CD4-positive, alpha-beta T cell treated with Interferon gamma for 1 hour (primary cell): ENCODE results near the gene S100A8.
"Not testable (repeated sequence)": the region's sequence is repeated elsewhere in the genome, so short reads cannot be mapped to it uniquely, and the experiment has no call there.

Experiments
- DNase-seq: peaks from one replicate; pipeline ENCODE4 v3.0.0-alpha.2; 2020

Gene S100A8

GRCh38 chr1:153415850-153416570, 25.1 kb upstream of the S100A8 start, which contains the start of gene S100A7A:
Gene S100A7A, plus strand, starts transcription at chr1:153416520. Its CDS starts 1,563 bp downstream, at chr1:153418083.
- DNase-seq: no peak

DNA sequence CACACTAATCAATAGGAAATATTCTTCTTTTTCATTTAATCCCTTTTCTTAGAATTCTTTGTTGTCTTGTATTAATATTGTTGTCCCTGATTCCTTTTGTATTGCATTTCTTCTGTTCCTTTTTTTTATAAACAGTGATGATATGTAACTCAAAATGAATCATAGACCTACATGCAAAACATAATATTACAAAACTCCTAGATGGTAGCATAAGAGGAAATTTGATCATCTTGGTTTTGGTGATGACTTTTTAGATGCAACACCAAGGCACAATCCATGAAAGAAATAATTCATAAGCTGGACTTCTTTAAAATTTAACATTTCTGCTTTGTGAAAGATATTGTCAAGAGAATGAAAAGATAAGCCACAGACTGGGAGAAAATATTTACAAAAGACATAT, 23.1 kb upstream of the S100A8 start:
- DNase-seq: not testable (repeated sequence)

DNA sequence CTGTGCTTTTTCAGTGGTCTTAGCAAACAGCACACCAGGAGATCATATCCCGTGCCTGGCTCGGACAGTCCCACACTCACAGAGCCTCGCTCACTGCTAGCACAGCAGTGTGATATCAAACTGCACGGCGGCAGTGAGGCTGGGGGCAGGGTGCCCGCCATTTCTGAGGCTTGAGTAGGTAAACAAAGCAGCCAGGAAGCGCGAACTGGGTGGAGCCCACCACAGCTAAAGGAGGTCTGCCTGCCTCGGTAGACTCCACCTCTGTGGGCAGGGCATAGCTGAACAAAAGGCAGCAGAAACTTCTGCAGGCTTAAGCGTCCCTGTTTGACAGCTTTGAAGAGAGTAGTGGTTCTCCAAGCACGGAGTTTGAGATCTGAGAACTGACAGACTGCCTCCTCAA, 16.4 kb upstream of the S100A8 start:
- DNase-seq: not testable (repeated sequence)

DNA sequence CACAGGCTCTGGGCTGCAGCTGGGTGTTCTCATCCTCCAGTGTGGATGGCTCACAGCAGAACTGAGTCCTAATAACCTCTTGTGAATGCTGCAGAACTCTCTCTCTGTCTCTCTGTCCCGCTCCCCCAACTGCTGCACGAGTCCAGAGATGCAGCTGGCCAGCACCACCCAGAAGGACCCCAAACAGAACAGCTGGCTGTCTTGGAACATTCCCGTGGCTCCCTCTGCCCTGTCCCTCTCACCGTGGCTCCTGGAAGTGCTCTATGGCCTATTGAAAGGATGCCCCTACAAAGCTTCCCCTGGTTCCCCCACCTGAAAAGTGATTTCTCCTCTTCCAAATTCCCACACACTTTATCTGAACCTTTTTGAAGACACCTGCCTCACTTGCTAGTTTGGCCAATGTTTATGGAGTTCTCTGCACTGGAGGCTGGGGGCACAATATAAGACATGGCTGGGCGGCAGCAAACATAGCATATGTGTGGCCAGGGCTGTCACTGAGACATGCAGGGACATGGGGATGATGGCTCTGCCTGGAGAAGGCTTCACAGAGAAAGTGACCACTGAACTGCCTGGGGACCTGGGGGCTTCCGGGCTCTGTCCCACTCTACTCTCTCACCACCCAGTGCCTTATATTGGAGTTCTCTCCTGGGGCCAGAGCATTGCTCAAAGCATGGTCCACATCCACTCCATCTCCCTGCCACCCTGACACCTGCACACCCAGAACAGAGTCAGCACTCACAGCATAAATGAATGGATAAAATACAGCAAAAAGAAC, 15.1 kb upstream of the S100A8 start:
- DNase-seq: not testable (repeated sequence)

- peak; percentile 48 for DNase-seq
These were observed 13.9 kb upstream of the S100A8 start for GRCh38 chr1:153404768-153405167.

GRCh38 chr1:153404086-153404635, 13.3 kb upstream of the S100A8 start:
- no peak for DNase-seq

DNA sequence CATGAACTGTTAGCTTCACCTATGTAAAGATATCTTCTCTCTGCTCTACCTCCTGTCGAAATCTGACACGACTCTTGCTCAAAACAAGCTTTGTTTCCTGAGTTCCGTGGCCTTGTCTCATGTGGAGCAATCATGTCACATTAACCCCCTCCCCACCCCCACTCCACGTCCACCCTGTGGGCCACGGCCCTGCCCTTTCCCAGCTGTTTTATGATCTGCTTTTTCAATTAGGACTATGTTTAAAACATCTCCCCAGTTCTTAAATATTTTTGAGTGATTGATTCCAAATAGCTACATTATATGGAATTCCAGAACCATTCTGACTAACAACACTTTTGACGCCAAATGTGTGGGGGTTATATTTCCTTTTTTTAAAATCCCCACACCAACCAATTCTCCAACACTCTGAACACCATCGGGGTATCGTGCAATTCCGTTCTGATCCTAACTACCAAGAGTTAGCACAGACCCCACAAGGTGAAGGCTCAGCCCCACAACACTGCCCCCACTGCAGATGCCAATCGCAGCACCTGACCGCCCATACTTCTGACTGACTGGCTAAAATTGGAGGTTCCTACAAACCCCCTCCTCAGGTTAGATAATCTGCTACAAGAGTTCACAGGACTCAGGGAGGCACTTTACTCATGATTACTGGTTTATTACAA, 12.7 kb upstream of the S100A8 start:
- DNase-seq: no peak

GRCh38 chr1:153402226-153402625, 11.4 kb upstream of the S100A8 start:
- DNase-seq: no peak

DNA sequence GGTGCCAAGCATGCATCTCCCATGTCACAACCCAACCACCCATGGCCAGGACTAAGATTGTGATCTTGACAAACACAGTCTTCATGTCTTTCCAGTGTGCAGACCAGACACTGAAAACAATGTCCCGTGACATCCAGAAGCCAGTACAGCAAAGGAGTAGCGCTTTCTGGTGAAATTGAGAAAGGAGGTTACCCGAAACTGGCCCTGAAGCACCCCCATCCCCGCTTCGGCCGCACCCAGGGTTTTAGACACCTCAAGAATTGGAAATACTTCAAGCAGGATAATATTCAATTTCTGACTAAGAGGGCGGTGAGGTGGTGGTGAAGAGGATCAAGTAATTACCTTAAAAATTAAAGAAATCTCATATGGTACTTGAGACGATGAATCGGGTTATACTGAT, 10.6 kb upstream of the S100A8 start:
- DNase-seq: no peak

GRCh38 chr1:153400244-153400643, 9.4 kb upstream of the S100A8 start:
- no peak for DNase-seq

DNA sequence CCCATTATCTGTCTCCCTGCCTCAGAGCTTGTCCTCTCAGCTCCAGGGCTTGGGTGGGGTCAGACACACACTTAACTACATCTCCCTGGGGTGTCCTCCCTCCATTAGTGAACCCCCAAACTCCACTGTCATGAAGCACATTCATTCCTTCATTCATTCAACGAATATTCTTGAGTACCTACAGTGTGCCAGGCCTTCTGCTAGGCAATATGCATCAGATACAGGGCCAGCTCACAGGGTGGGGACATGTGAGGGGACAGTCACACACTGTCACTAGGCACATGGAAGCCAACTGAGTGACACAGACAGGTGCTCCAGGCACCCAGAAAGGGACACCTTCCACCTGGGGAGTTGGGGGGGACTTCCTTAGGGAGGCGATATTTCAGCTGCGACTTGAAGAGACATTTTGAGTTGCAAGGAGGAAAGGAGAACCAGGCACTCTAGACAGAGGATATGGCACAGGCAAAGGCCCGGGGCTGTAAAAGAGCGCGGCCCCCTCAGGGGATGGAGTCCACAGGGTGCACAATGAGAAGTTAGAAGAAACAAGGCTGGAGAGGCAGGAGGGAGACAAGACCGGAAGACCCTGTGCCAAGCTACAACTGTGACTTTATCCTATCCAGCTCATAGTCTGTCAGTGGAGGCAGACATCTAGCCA, 8.7 kb upstream of the S100A8 start:
- DNase-seq: no peak

GRCh38 chr1:153397924-153398651, 7.2 kb upstream of the S100A8 start:
- DNase-seq: no peak

DNA sequence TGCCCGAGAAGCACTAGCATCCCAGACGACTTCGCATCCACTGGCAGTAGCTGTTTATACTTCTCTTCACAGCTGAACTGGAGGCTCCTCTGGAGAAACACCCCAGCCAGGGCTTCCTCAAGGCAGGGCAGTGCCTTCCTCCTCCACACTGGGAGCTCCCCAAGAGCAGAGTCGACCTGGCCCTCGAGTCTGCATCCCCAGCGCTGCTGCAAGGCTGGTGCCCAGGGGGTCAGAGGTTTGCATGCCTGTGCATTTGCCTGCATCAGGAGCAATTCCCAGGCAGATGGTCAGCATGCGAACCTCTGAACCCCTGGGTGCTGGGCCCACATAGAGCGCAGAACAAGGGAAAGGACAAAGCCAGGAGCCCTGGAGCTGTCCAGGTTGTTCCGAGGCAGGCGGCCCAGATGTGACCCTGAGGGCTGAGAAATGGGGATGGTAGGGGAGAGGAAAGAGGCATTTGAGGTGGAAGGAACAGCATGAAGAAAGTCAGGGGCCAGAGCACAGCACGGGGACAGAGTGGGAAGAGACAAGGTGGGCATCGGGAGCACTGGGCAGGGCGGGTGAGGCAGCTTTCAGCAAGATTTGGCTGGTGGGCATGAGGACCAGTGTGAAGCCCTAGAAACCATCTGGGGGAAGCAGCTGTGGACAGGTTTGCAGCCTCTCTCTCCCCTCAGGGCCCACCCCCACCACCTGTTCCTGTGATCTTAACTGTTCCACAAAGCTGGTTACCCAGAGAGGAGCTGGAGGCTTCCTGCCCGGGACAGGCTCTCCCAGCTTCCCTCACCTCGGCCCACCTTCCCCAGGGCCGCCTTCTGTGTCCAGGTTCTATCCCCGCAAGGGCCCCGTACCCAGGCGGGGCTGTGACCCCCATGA, 6.4 kb upstream of the S100A8 start:
- no peak for DNase-seq

DNA sequence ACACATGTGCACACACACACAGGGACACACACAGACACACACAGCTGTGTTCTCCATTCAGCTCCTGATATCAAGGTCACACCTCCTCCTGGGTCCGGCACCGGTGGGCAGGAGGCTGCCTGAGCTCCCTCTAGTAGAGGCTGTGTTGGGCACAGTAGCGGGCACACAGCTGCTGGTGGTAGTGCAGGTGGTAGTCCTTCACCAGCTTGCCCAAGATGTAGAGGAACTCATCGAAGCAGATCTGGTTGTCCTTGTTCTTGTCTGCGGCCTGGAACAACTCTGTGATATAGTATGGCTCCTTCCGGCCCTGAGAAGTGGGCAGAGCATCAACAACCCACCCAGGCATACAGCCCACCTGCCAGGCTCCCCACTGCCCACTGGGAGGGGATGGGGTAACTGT, 5.6 kb upstream of the S100A8 start:
- no peak for DNase-seq

- DNase-seq: no peak
These were observed 4.9 kb upstream of the S100A8 start for GRCh38 chr1:153395776-153396175.

GRCh38 chr1:153395136-153395685, 4.3 kb upstream of the S100A8 start:
- no peak for DNase-seq

GRCh38 chr1:153394391-153394790, 3.5 kb upstream of the S100A8 start:
- no peak for DNase-seq

DNA sequence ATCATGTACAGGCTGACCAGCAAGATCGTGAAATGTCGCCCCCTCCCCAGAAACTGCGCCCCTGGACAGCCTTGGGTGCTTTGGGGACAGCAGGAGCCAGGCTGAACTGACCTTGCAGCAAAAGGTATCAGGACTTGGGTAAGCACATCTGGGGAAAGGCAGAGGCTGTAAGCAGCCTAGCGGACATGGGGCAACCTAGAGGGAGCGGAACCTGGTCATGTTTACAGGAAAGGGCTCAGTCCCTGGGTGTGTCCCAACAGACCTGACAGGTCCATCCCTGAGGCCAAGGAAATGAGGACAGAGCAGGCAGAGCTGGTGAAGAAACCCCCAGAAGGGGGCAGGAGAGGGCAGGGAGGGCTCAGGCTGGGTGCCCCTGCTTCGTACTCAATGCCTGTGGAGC, 3.1 kb upstream of the S100A8 start:
- DNase-seq: no peak

GRCh38 chr1:153392822-153393221, 1.9 kb upstream of the S100A8 start:
- no peak for DNase-seq

DNA sequence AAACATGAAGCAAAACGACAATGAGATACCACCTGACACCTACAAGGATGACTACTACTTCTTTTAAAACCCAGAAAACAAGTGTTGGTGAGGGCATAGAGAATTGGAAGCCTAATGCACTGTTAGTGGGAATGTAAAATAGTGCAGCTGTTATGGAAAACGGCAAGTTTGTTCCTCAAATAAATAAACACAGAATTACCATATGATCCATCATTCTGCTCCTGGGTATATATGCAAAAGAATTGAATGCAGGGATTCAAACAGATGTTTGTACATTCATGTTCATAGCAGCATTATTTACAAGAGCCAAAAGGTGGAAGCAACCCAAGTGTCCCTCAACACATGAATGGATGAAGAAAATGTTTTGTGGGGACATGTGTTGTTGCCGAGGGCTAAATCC, 1.4 kb upstream of the S100A8 start:
- no peak for DNase-seq
